Measurements from ENCODE around the gene COL4A3.

COL4A3 gene

DNA sequence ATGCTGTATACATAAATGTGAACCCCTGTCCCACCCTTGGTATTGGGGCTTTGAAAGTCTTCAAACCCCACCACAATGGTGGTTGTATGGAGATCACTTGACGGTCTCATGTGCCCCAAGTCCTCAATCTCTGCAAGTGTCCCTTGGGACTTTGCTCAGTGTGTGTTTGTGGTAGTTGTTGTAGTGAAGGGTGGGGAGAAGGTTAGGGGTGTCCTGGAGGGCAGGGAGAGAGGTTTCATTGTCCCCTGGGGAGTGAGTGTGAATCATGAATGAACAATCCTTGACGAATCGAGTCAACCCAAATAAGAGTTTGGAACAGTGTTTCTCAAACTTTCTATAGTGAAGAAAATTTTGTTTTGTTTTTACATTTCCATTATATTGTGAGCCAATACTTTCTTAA is 28.1 kb downstream of the COL4A3 start:
- H2AK5ac ChIP-seq (ENCODE audit: low read depth, low read length) = no peak overlapping the region
- no peak overlapping the region for H2BK120ac ChIP-seq (ENCODE audit: low read depth, low read length)
- H2BK5ac ChIP-seq (ENCODE audit: low read length) = no peak overlapping the region
- H3K36me3 ChIP-seq (replicated peaks in 1 of 2; ENCODE audit: control insufficient read depth in 2 of 2, insufficient read depth in 2 of 2, low read length in 2 of 2) = no peaks in the 10 kb centered on the region
- no peaks in the 10 kb centered on the region for H3K79me1 ChIP-seq (ENCODE audit: low read depth, low read length)
- H4K8ac ChIP-seq (ENCODE audit: low read depth, low read length) = no peak overlapping the region
- H3K4me3 ChIP-seq (ENCODE audit: low read length in 2 of 2) = no peak overlapping the region
- no peak overlapping the region for H3K27ac ChIP-seq (replicated peaks; ENCODE audit: low read length)
- WGBS, 2 donors (ENCODE audit: extremely low coverage in 2 of 2, insufficient read length in 2 of 2, insufficient replicate concordance in 1 of 2) = no CpG with 5 or more reads among the region's 3 CpGs
- H3K9ac ChIP-seq (ENCODE audit: low read depth, low read length, poor library complexity) = no peak overlapping the region
- H2BK15ac ChIP-seq (ENCODE audit: low read length) = no peak overlapping the region
- H4K91ac ChIP-seq (ENCODE audit: low read depth, low read length, poor library complexity) = no peak overlapping the region
- no peak overlapping the region for H3K18ac ChIP-seq (ENCODE audit: low read length)
- no peak overlapping the region for H2AFZ ChIP-seq (ENCODE audit: low read length)
- no peak overlapping the region for H3K4me2 ChIP-seq (ENCODE audit: insufficient read depth, low read length, poor library complexity, severe bottlenecking)
- no peak overlapping the region for H3K23ac ChIP-seq (ENCODE audit: low read depth, low read length, poor library complexity)
- peak overlapping the region; percentile 24 for H2BK12ac ChIP-seq (ENCODE audit: low read length)
- H3K9me3 ChIP-seq (replicated peaks in 1 of 2; ENCODE audit: control insufficient read depth in 2 of 2, insufficient read depth in 1 of 2, low read depth in 1 of 2, low read length in 2 of 2) = no peaks in the 10 kb centered on the region
- H3K4me1 ChIP-seq (ENCODE audit: control insufficient read depth in 2 of 2, insufficient read depth in 1 of 2, low read depth in 1 of 2, low read length in 2 of 2) = peaks cover 0 to 3% of the 10 kb centered on the region in 2 donors
- no peak for DNase-seq (ENCODE audit: low spot score)
- H3K14ac ChIP-seq (ENCODE audit: low read length) = no peak overlapping the region
- no peaks in the 10 kb centered on the region for H3K27me3 ChIP-seq (ENCODE audit: control insufficient read depth in 3 of 3, insufficient read depth in 3 of 3, low read depth in 1 of 3, low read length in 3 of 3)
- no peak overlapping the region for H3K4ac ChIP-seq (ENCODE audit: low read length)

GRCh38 chr2:227194219-227194618 is 29.8 kb downstream of the COL4A3 start:
- H2BK5ac ChIP-seq (ENCODE audit: low read length) = no peak overlapping the region
- H2AFZ ChIP-seq (ENCODE audit: low read length) = no peak overlapping the region
- no peaks in the 10 kb centered on the region for H3K27me3 ChIP-seq (ENCODE audit: control insufficient read depth in 3 of 3, insufficient read depth in 3 of 3, low read depth in 1 of 3, low read length in 3 of 3)
- H4K8ac ChIP-seq (ENCODE audit: low read depth, low read length) = no peak overlapping the region
- no peak overlapping the region for H3K4me3 ChIP-seq (ENCODE audit: low read length in 2 of 2)
- H3K4me1 ChIP-seq (ENCODE audit: control insufficient read depth in 2 of 2, insufficient read depth in 1 of 2, low read depth in 1 of 2, low read length in 2 of 2) = no peaks in the 10 kb centered on the region
- H3K9ac ChIP-seq (ENCODE audit: low read depth, low read length, poor library complexity) = no peak overlapping the region
- no peak overlapping the region for H3K4me2 ChIP-seq (ENCODE audit: insufficient read depth, low read length, poor library complexity, severe bottlenecking)
- no peak overlapping the region for H2BK15ac ChIP-seq (ENCODE audit: low read length)
- H2BK120ac ChIP-seq (ENCODE audit: low read depth, low read length) = no peak overlapping the region
- no CpG with 5 or more reads among the region's 2 CpGs for WGBS, 2 donors (ENCODE audit: extremely low coverage in 2 of 2, insufficient read length in 2 of 2, insufficient replicate concordance in 1 of 2)
- H3K79me1 ChIP-seq (ENCODE audit: low read depth, low read length) = no peaks in the 10 kb centered on the region
- H3K36me3 ChIP-seq (replicated peaks in 1 of 2; ENCODE audit: control insufficient read depth in 2 of 2, insufficient read depth in 2 of 2, low read length in 2 of 2) = no peaks in the 10 kb centered on the region
- H3K14ac ChIP-seq (ENCODE audit: low read length) = no peak overlapping the region
- H2BK12ac ChIP-seq (ENCODE audit: low read length) = no peak overlapping the region
- no peak overlapping the region for H3K27ac ChIP-seq (replicated peaks; ENCODE audit: low read length)
- H3K18ac ChIP-seq (ENCODE audit: low read length) = no peak overlapping the region
- H2AK5ac ChIP-seq (ENCODE audit: low read depth, low read length) = no peak overlapping the region
- no peak for DNase-seq (ENCODE audit: low spot score)
- H3K23ac ChIP-seq (ENCODE audit: low read depth, low read length, poor library complexity) = no peak overlapping the region
- no peak overlapping the region for H4K91ac ChIP-seq (ENCODE audit: low read depth, low read length, poor library complexity)
- H3K9me3 ChIP-seq (replicated peaks in 1 of 2; ENCODE audit: control insufficient read depth in 2 of 2, insufficient read depth in 1 of 2, low read depth in 1 of 2, low read length in 2 of 2) = no peaks in the 10 kb centered on the region
- H3K4ac ChIP-seq (ENCODE audit: low read length) = no peak overlapping the region

- H3K4ac ChIP-seq (ENCODE audit: low read length) = no peak overlapping the region
- no peak overlapping the region for H3K23ac ChIP-seq (ENCODE audit: low read depth, low read length, poor library complexity)
- no peak overlapping the region for H3K4me2 ChIP-seq (ENCODE audit: insufficient read depth, low read length, poor library complexity, severe bottlenecking)
- no peak overlapping the region for H2AK5ac ChIP-seq (ENCODE audit: low read depth, low read length)
- no peak overlapping the region for H4K91ac ChIP-seq (ENCODE audit: low read depth, low read length, poor library complexity)
- no peak overlapping the region for H3K9ac ChIP-seq (ENCODE audit: low read depth, low read length, poor library complexity)
- no peaks in the 10 kb centered on the region for H3K36me3 ChIP-seq (replicated peaks in 1 of 2; ENCODE audit: control insufficient read depth in 2 of 2, insufficient read depth in 2 of 2, low read length in 2 of 2)
- no peak overlapping the region for H2BK15ac ChIP-seq (ENCODE audit: low read length)
- no peak overlapping the region for H3K18ac ChIP-seq (ENCODE audit: low read length)
- H2BK5ac ChIP-seq (ENCODE audit: low read length) = no peak overlapping the region
- no peak overlapping the region for H2BK12ac ChIP-seq (ENCODE audit: low read length)
- no CpG with 5 or more reads among the region's 3 CpGs for WGBS, 2 donors (ENCODE audit: extremely low coverage in 2 of 2, insufficient read length in 2 of 2, insufficient replicate concordance in 1 of 2)
- no peak overlapping the region for H3K27ac ChIP-seq (replicated peaks; ENCODE audit: low read length)
- H2BK120ac ChIP-seq (ENCODE audit: low read depth, low read length) = no peak overlapping the region
- no peak overlapping the region for H3K4me3 ChIP-seq (ENCODE audit: low read length in 2 of 2)
- no peak overlapping the region for H4K8ac ChIP-seq (ENCODE audit: low read depth, low read length)
- DNase-seq (ENCODE audit: low spot score) = no peak
- H3K79me1 ChIP-seq (ENCODE audit: low read depth, low read length) = no peaks in the 10 kb centered on the region
- H2AFZ ChIP-seq (ENCODE audit: low read length) = no peak overlapping the region
- H3K14ac ChIP-seq (ENCODE audit: low read length) = no peak overlapping the region
- peaks cover 0 to 3% of the 10 kb centered on the region in 2 donors for H3K4me1 ChIP-seq (ENCODE audit: control insufficient read depth in 2 of 2, insufficient read depth in 1 of 2, low read depth in 1 of 2, low read length in 2 of 2)
- H3K27me3 ChIP-seq (ENCODE audit: control insufficient read depth in 3 of 3, insufficient read depth in 3 of 3, low read depth in 1 of 3, low read length in 3 of 3) = peaks cover 0 to 3% (median 0%) of the 10 kb centered on the region in 3 experiments
- no peaks in the 10 kb centered on the region for H3K9me3 ChIP-seq (replicated peaks in 1 of 2; ENCODE audit: control insufficient read depth in 2 of 2, insufficient read depth in 1 of 2, low read depth in 1 of 2, low read length in 2 of 2)
Measured at GRCh38 chr2:227198866-227199265, 34.4 kb downstream of the COL4A3 start.

GRCh38 chr2:227201771-227202170 is 37.3 kb downstream of the COL4A3 start:
- Histone ChIP-seq H3K79me1 (ENCODE audit: low read depth, low read length) (no peaks in the 10 kb centered on the region), H2BK5ac (ENCODE audit: low read length) (no peak overlapping the region), H2BK120ac (ENCODE audit: low read depth, low read length) (no peak overlapping the region), H2BK12ac (ENCODE audit: low read length) (no peak overlapping the region), H2AFZ (ENCODE audit: low read length) (no peak overlapping the region), H2BK15ac (ENCODE audit: low read length) (no peak overlapping the region), H3K4me3 (ENCODE audit: low read length in 2 of 2) (no peak overlapping the region), H3K4ac (ENCODE audit: low read length) (no peak overlapping the region), H2AK5ac (ENCODE audit: low read depth, low read length) (no peak overlapping the region), H3K4me1 (ENCODE audit: control insufficient read depth in 2 of 2, insufficient read depth in 1 of 2, low read depth in 1 of 2, low read length in 2 of 2) (peaks cover 0 to 5% of the 10 kb centered on the region in 2 donors), H3K4me2 (ENCODE audit: insufficient read depth, low read length, poor library complexity, severe bottlenecking) (no peak overlapping the region), H3K27me3 (ENCODE audit: control insufficient read depth in 3 of 3, insufficient read depth in 3 of 3, low read depth in 1 of 3, low read length in 3 of 3) (peaks cover 0 to 3% (median 3%) of the 10 kb centered on the region in 3 experiments), H3K23ac (ENCODE audit: low read depth, low read length, poor library complexity) (no peak overlapping the region), H4K8ac (ENCODE audit: low read depth, low read length) (no peak overlapping the region), H3K9ac (ENCODE audit: low read depth, low read length, poor library complexity) (no peak overlapping the region), H3K36me3 (replicated peaks in 1 of 2; ENCODE audit: control insufficient read depth in 2 of 2, insufficient read depth in 2 of 2, low read length in 2 of 2) (no peaks in the 10 kb centered on the region), H3K9me3 (replicated peaks in 1 of 2; ENCODE audit: control insufficient read depth in 2 of 2, insufficient read depth in 1 of 2, low read depth in 1 of 2, low read length in 2 of 2) (no peaks in the 10 kb centered on the region), H3K18ac (ENCODE audit: low read length) (no peak overlapping the region), H4K91ac (ENCODE audit: low read depth, low read length, poor library complexity) (no peak overlapping the region), H3K27ac (replicated peaks; ENCODE audit: low read length) (no peak overlapping the region), H3K14ac (ENCODE audit: low read length) (no peak overlapping the region)
- no CpG with 5 or more reads among the region's 2 CpGs for WGBS, 2 donors (ENCODE audit: extremely low coverage in 2 of 2, insufficient read length in 2 of 2, insufficient replicate concordance in 1 of 2)
- no peak for DNase-seq (ENCODE audit: low spot score)
